ENCODE measurements around the gene TBL2.

The TBL2 gene

GRCh38 chr7:73520673-73521635 lies 57.4 kb downstream of the TBL2 start (continued):
- no peak for TF ChIP-seq BCL6B (tag by site-specific recombination; IDR thresholded peaks at IDR 0.05)
- no peak for TF ChIP-seq ZFP41 (tag by site-specific recombination; IDR thresholded peaks at IDR 0.05; ENCODE audit: borderline replicate concordance)
- TF ChIP-seq ATF2 (tag by site-specific recombination; IDR thresholded peaks at IDR 0.05; ENCODE audit: low read depth), result no peak
- TF ChIP-seq MYNN (tag by site-specific recombination; IDR thresholded peaks at IDR 0.05; ENCODE audit: borderline replicate concordance), result no peak
- TF ChIP-seq SCRT2 (tag by site-specific recombination; IDR thresholded peaks at IDR 0.05), result no peak
- no peak for TF ChIP-seq ZNF114 (tag by site-specific recombination; IDR thresholded peaks at IDR 0.05)
- no peak for TF ChIP-seq ZSCAN5A (tag by site-specific recombination; IDR thresholded peaks at IDR 0.05)
- no peak for TF ChIP-seq EGR2 (tag by site-specific recombination; IDR thresholded peaks at IDR 0.05; ENCODE audit: low read depth)
- TF ChIP-seq ZNF600 (tag by site-specific recombination; IDR thresholded peaks at IDR 0.05), result no peak
- TF ChIP-seq ZNF561 (tag by site-specific recombination; IDR thresholded peaks at IDR 0.05; ENCODE audit: borderline replicate concordance), result peak; percentile 15; the same call in 1 of the 2 replicates
- no peak for TF ChIP-seq ZNF2 (tag by site-specific recombination; IDR thresholded peaks at IDR 0.05)
- TF ChIP-seq ZFP37 (tag by site-specific recombination; IDR thresholded peaks at IDR 0.05), result no peak
- TF ChIP-seq ZNF677 (tag by site-specific recombination; IDR thresholded peaks at IDR 0.05), result no peak
- TF ChIP-seq ZNF549 (tag by site-specific recombination; IDR thresholded peaks at IDR 0.05), result no peak
- TF ChIP-seq ZNF335 (tag by site-specific recombination; conservative IDR thresholded peaks at IDR 0.05), result peak; percentile 94
- no peak for TF ChIP-seq ZNF707 (tag by site-specific recombination; IDR thresholded peaks at IDR 0.05)
- no peak for TF ChIP-seq ZNF658 (tag by site-specific recombination; IDR thresholded peaks at IDR 0.05)
- no peak for TF ChIP-seq ZNF629 (tag by site-specific recombination; IDR thresholded peaks at IDR 0.05)
- TF ChIP-seq ZBTB26 (tag by site-specific recombination; optimal IDR thresholded peaks at IDR 0.05), result peak; percentile 50
- no peak for TF ChIP-seq ZNF223 (tag by site-specific recombination; IDR thresholded peaks at IDR 0.05)
- TF ChIP-seq IKZF3 (tag by site-specific recombination; IDR thresholded peaks at IDR 0.05), result 0 out of 2 replicates have a peak, but pooled peaks have one; percentile 30
- no peak for TF ChIP-seq ZNF548 (tag by site-specific recombination; IDR thresholded peaks at IDR 0.05)
- no peak for TF ChIP-seq ZNF112 (tag by site-specific recombination; IDR thresholded peaks at IDR 0.05)
- TF ChIP-seq ZNF239 (tag by site-specific recombination; IDR thresholded peaks at IDR 0.05), result no peak
- no peak for TF ChIP-seq ZBTB49 (tag by site-specific recombination; IDR thresholded peaks at IDR 0.05; ENCODE audit: low read depth)
- TF ChIP-seq GLI4 (tag by site-specific recombination; IDR thresholded peaks at IDR 0.05), result no peak
- TF ChIP-seq ZBTB20 (tag by site-specific recombination; IDR thresholded peaks at IDR 0.05), result peak; percentile 76
- TF ChIP-seq ZNF843 (tag by site-specific recombination; IDR thresholded peaks at IDR 0.05), result no peak
- no peak for TF ChIP-seq SP3 (tag by site-specific recombination; IDR thresholded peaks at IDR 0.05)
- no peak for TF ChIP-seq SALL2 (tag by site-specific recombination; IDR thresholded peaks at IDR 0.05; ENCODE audit: borderline replicate concordance)
